GM21381 (cell line): Measurements from ENCODE around the gene ZNF628.

Source experiments
- ATAC-seq: cut with Tn5 transposase; IDR thresholded peaks from one replicate; pipeline ENCODE4 v1.9.1; 2021; ENCODE audit warnings: mild to moderate bottlenecking, moderate library complexity; ENCODE audit not compliant: unreplicated experiment

The ZNF628 gene

GRCh38 chr19:55527197-55528029, 51.0 kb downstream of the ZNF628 start:
- no peak for ATAC-seq

- ATAC-seq, result no peak
Measured at GRCh38 chr19:55528030-55528803, 51.8 kb downstream of the ZNF628 start.

- ATAC-seq, result no peak
Measured at GRCh38 chr19:55529636-55530234, 53.3 kb downstream of the ZNF628 start.

GRCh38 chr19:55530996-55531395, 54.6 kb downstream of the ZNF628 start:
- no peak for ATAC-seq
